Lung (tissue), 12 donors: ENCODE results near the gene LRRC4B. TPM values are rescaled to one million over a fixed set of nuclear protein-coding genes. Genes with fewer than 3 reads are reported as not detected.

ENCODE experiments used
- ATAC-seq: fragments of 200-7000 bp; cut with Tn5 transposase; one replicate; pipeline ENCODE4 v1.9.1; 2020; ENCODE audit warnings: moderate number of reproducible peaks; ENCODE audit not compliant: insufficient read depth, low FRiP score
- DNase-seq, 3 donors: peaks; one replicate each; pipeline ENCODE4 v3.0.0-alpha.2; 2013 to 2017
- H3K27ac ChIP-seq, 2 donors: one replicate each; pipeline ENCODE4 v1.5.1; 2013; ENCODE audit warnings: mild to moderate bottlenecking in 2 of 2, moderate library complexity in 2 of 2, control low read depth in 1 of 2, inconsistent platforms in 1 of 2, low read depth in 1 of 2, low read length in 1 of 2
- H3K27me3 ChIP-seq, 3 donors: one replicate each; pipeline ENCODE4 v1.5.1; 2013; ENCODE audit warnings: low read length in 2 of 3; ENCODE audit not compliant: control insufficient read depth in 3 of 3, insufficient read depth in 3 of 3
- H3K36me3 ChIP-seq, 4 donors: one replicate each; pipeline ENCODE4 v1.5.1; 2013; ENCODE audit warnings: low read length in 4 of 4, mild to moderate bottlenecking in 1 of 4, moderate library complexity in 1 of 4; ENCODE audit not compliant: control insufficient read depth in 4 of 4, insufficient read depth in 4 of 4
- H3K4me1 ChIP-seq, 5 donors: one replicate each; pipeline ENCODE4 v1.5.1; 2013; ENCODE audit warnings: low read length in 5 of 5, mild to moderate bottlenecking in 2 of 5, moderate library complexity in 1 of 5; ENCODE audit not compliant: control insufficient read depth in 5 of 5, insufficient read depth in 5 of 5
- H3K4me3 ChIP-seq: one replicate; pipeline ENCODE4 v1.5.1; 2013; ENCODE audit warnings: mild to moderate bottlenecking, control low read depth, moderate library complexity
- H3K9ac ChIP-seq, 2 donors: one replicate each; pipeline ENCODE4 v1.5.1; 2013; ENCODE audit warnings: low read length in 2 of 2, control low read depth in 1 of 2; ENCODE audit not compliant: insufficient read depth in 1 of 2
- H3K9me3 ChIP-seq, 4 donors: one replicate each; pipeline ENCODE4 v1.5.1; 2013; ENCODE audit warnings: low read length in 3 of 4, mild to moderate bottlenecking in 1 of 4, moderate library complexity in 1 of 4; ENCODE audit not compliant: control insufficient read depth in 4 of 4, insufficient read depth in 3 of 4
- CTCF ChIP-seq: IDR thresholded peaks from 2 replicates; pipeline ENCODE4 v1.5.1; 2012; ENCODE audit warnings: mild to moderate bottlenecking; ENCODE audit errors: control extremely low read depth, extremely low read depth
- WGBS, 2 donors: extraction: QIAGEN DNeasy Blood & Tissue Kit; methylation state at CpG; one replicate each; pipeline ENCODE4 v1.1.7; 2013; 5-methylcytosine and 5-hydroxymethylcytosine counted together
- polyA plus RNA-seq, 2 donors: library from polyadenylated mRNA; stranded (reverse); fragments of 200-250 nt; gene quantifications; one replicate each; pipeline ENCODE4 v1.2.1, GENCODE V29; 2013
- total RNA-seq, 2 donors: library from RNA; depleted of rRNA in 1 of 2; stranded (reverse); fragments of >200 nt in 1 of 2; gene quantifications; one replicate each; pipeline ENCODE4 v1.2.1, GENCODE V29; 2014 to 2021
- donor health status: control.
- donor health status: control.
- donor health status: Bipolar disorder and iron deficiency.
- donor health status: healthy.
- donor health status: DM: yes; HTN: yes; CAD: no.

Gene LRRC4B
- total and polyA plus RNA-seq, 4 donors = 1.7 to 10.8 (median 2.7) TPM

- Histone ChIP-seq H3K4me1 (peaks cover 0 to 15% (median 0%) of the 10 kb centered on the region in 5 donors), H3K27me3 (peaks cover 0 to 17% (median 3%) of the 10 kb centered on the region in 3 donors), H3K9me3 (peaks cover 0 to 2% (median 0%) of the 10 kb centered on the region in 4 donors), H3K27ac (no peak overlapping the region), H3K9ac (no peak overlapping the region), H3K4me3 (no peak overlapping the region), H3K36me3 (no peaks in the 10 kb centered on the region)
- no peak for DNase-seq
- no peak for TF ChIP-seq CTCF
- no peak for ATAC-seq
- 72 to 81% methylated on average over 29 of the region's 29 CpGs for WGBS, 2 donors
Observed at GRCh38 chr19:50546527-50547221, 21.6 kb downstream of the LRRC4B start.

- Histone ChIP-seq H3K27me3 (no peaks in the 10 kb centered on the region), H3K4me1 (peaks cover 0 to 2% (median 0%) of the 10 kb centered on the region in 5 donors), H3K9me3 (no peaks in the 10 kb centered on the region), H3K36me3 (no peaks in the 10 kb centered on the region), H3K27ac (no peak overlapping the region), H3K4me3 (no peak overlapping the region), H3K9ac (no peak overlapping the region)
- DNase-seq = no peak
- no peak for ATAC-seq
- WGBS, 2 donors = 82 to 87% methylated on average over 21 of the region's 21 CpGs
- TF ChIP-seq CTCF = no peak
Observed at GRCh38 chr19:50542943-50543342, 25.3 kb downstream of the LRRC4B start.

GRCh38 chr19:50537769-50538230 is 30.4 kb downstream of the LRRC4B start:
- no peak overlapping the region for H3K9ac ChIP-seq
- peak; percentile 47 for ATAC-seq
- 18 to 19% methylated on average over 15 of the region's 15 CpGs for WGBS, 2 donors

More at GRCh38 chr19:50537769-50538230, 30.4 kb downstream of the LRRC4B start:
- peak; percentile 55 for TF ChIP-seq CTCF
- Histone ChIP-seq H3K4me3 (no peak overlapping the region), H3K27ac (no peak overlapping the region), H3K4me1 (peaks cover 0 to 1% (median 0%) of the 10 kb centered on the region in 5 donors), H3K27me3 (no peaks in the 10 kb centered on the region), H3K36me3 (peaks cover 0 to 4% (median 1%) of the 10 kb centered on the region in 4 donors), H3K9me3 (peaks cover 0 to 7% (median 0%) of the 10 kb centered on the region in 4 donors)
- DNase-seq = peak; percentile 69 to 78 (median 74)
